Neural progenitor cell (in vitro differentiated cells): ENCODE measurements around the gene TUBB6.

Experiments used
- CTCF ChIP-seq: fragments of 200-600 bp; sonication (generic); IDR thresholded peaks from 2 replicates; pipeline ENCODE4 v1.5.1; 2017; ENCODE audit warnings: antibody characterized with exemption, mild to moderate bottlenecking
- EZH2 ChIP-seq: fragments of 200-600 bp; sonication (generic); IDR thresholded peaks from 2 replicates; pipeline ENCODE4 v1.6.1; 2017; ENCODE audit warnings: antibody characterized with exemption, mild to moderate bottlenecking, moderate library complexity
- EZH2phosphoT487 ChIP-seq: fragments of 200-600 bp; sonication (generic); IDR thresholded peaks from 2 replicates; pipeline ENCODE4 v1.6.1; 2017; ENCODE audit warnings: antibody characterized with exemption

GRCh38 chr18:12287131-12287681, 20.8 kb upstream of the TUBB6 start:
- TF ChIP-seq CTCF, result no peak
- peak; percentile 74 for TF ChIP-seq EZH2phosphoT487
- TF ChIP-seq EZH2, result peak; percentile 82
